Dedifferentiated amniotic fluid mesenchymal stem cell (primary cell): ENCODE data around the gene RASL12.
A peak's percentile ranks its signal among the peaks of the same experiment; 100 is the strongest.

ENCODE experiments used
- DNase-seq: peaks from one replicate; pipeline ENCODE4 v3.0.0-alpha.2; 2016; ENCODE audit errors: extremely low spot score

Gene RASL12

GRCh38 chr15:65056106-65056505, 11.7 kb downstream of the RASL12 start:
- DNase-seq, result no peak

- DNase-seq, result no peak
Observed at GRCh38 chr15:65055201-65055870, 12.5 kb downstream of the RASL12 start.

DNA sequence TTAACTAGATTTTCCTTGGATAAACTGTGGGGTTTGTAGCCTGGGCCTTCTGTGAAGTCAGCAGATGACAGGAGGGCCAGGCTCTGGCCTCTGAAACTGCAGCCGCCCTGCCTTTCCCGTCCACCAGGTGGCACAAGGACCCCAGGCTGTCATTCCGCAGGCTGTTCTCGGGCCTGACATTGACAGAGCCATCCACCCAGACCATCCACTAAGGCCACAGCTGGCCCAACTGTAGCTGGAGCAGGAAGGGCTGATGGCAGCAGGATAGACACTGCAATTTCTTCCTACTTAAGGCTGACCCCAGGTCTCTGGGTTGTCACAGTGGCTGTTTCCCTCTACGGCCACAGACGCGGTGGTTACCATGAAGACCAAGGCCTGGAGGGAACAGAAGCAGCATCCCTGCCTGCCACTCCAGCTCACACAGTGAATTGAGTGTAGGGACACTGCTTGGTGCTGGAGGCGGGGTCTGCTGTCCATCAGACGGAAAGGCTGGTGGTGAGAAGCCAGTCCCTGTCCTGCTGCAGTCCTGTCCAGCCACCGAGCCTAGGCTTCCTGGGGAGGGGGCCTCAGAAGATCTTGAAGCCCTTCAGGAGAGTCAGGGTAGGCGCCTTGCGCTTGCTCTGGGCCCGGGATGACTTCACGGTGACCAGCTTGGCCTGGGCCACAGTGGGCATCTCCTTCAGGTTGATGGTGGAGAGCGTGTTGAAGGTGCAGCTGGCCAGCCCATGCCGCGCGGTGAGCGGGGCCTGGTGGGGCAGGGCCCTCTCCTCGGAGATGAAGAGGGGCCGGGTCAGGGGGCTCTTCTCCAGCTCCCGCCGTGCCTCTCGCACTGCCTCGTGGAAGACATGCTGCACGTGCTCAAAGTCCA, 13.2 kb downstream of the RASL12 start:
- DNase-seq, result peak; percentile 59

- DNase-seq, result no peak
Observed at GRCh38 chr15:65052956-65053355, 14.8 kb downstream of the RASL12 start.

DNA sequence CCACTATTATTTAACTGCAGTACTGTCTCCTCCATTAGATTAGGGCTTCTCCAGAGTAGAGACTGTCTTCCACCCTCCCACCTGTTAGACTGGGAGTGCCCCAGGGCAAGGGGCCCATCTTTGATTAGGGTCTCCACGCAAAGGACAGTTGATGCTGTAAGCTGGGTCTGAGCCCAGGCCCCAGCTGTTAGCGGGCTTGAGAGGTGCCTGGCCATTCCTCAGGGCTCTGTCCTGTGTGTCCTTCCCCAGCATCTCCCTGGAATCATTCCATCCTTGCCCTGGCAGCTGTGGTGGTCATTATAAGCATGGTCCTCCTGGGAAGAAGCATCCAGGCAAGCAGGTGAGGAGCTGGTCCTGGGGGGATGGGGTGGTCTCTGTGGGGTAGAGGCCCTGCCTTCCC, 16.5 kb downstream of the RASL12 start:
- DNase-seq, result no peak

GRCh38 chr15:65050270-65050669, 17.5 kb downstream of the RASL12 start:
- DNase-seq, result no peak

DNA sequence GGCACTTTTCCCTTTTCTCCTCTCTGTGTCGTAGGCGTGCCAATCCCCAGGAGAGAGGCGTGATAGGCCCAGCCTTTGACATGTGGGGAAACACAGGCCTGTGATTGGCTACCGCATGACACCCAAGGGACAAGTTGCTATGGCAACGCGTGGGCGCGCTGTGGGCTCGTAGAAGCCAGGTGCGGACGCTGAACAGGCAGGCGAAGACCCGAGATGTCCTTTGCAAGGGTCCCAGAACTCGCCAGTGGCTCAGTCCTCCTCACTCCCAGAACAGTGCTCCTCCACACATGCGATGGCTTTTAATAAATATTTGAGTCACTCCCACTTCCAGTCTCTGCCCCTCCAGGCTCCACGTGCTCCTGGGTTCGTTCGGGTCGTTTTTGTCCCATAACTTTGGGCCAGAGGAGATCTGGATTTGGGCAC, 18.4 kb downstream of the RASL12 start:
- DNase-seq, result peak; percentile 92

GRCh38 chr15:65048241-65048640, 19.6 kb downstream of the RASL12 start:
- no peak for DNase-seq

DNA sequence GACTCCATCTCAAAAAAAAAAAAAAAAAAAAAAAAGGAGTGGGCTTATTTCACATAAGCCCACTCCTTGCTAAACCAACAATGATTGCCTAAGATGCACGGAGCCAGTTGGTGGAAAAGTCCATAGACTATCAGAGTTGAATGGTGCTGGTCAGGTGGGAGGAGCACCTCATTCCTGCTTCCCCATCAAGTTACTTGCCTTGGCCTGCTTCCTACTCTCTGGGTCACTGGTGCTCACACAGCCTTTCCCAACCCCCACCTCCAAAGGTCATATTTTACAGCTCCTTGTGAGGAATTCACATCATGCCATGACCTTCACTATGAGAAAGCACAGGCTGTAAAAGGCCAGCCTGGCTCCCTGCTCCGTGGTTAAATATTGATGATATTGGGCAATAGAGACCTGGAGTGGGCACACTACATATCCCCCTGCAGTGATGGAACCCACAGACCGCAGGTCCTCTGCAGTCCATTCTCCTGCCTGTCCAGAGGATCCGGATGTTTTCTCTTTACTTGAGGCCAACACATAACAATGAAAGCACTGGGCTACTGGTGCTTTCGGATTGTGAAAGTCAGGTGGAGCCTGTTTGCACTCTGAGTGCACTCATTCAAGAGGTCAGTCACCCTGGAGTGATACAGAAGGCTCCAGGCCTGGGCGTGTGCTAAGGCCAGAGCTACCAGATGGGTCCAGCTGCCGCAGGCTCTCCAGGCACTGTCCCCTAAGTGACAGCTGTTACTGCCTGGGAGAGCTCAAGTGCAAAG, 22.9 kb downstream of the RASL12 start, which contains the start of gene SLC51B:
Gene SLC51B, plus strand, starts transcription at position 664 of the 758 bp plus-strand sequence. CDS start 4,618 bp downstream, outside the sequence.
- no peak for DNase-seq

- DNase-seq, result peak; percentile 22
Observed at GRCh38 chr15:65044218-65044617, 23.6 kb downstream of the RASL12 start.

- DNase-seq, result no peak
Observed at GRCh38 chr15:65042776-65043327, 24.9 kb downstream of the RASL12 start.

DNA sequence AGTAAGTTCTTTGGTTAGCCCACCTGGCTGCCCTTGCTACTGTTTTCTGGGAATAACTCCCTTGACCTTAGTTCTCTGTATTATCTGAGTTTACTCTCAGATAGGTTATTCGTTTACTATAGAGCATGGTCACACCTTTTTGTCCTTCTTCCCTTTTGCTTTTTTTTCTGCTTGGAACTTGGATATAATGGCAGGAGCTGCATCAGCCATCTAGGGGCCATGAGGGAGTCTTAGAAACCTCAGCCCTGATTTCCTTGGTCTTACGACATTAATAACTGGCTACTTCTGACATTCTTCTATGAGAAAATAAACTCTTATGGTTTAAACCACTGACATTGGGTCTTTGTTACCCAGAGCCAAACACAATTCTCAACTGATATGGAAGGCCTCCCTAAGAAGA, 26.0 kb downstream of the RASL12 start:
- no peak for DNase-seq

- no peak for DNase-seq
Observed at GRCh38 chr15:65040461-65040860, 27.3 kb downstream of the RASL12 start.

- DNase-seq, result no peak
Observed at GRCh38 chr15:65038836-65039235, 29.0 kb downstream of the RASL12 start.

DNA sequence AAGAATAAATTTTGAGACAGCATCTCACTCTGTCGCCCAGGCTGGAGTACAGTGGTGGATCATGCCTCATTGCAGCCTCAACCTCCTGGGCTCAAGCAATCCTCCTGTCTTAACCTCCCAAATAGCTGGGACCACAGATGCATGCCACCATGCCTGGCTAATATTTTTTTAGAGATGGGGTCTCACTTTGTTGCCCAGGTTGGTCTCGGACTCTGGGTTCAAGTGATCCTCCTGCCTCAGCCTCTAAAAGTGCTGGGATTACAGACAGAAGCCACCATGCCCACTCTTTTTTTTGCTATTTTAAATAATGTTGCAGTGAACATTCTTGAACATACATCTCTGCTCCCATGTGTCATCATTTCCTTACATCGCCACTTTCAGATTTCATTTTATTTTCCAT, 29.4 kb downstream of the RASL12 start:
- DNase-seq, result no peak

GRCh38 chr15:65037309-65037708, 30.5 kb downstream of the RASL12 start:
- no peak for DNase-seq

- no peak for DNase-seq
Observed at GRCh38 chr15:65034719-65035118, 33.1 kb downstream of the RASL12 start.

DNA sequence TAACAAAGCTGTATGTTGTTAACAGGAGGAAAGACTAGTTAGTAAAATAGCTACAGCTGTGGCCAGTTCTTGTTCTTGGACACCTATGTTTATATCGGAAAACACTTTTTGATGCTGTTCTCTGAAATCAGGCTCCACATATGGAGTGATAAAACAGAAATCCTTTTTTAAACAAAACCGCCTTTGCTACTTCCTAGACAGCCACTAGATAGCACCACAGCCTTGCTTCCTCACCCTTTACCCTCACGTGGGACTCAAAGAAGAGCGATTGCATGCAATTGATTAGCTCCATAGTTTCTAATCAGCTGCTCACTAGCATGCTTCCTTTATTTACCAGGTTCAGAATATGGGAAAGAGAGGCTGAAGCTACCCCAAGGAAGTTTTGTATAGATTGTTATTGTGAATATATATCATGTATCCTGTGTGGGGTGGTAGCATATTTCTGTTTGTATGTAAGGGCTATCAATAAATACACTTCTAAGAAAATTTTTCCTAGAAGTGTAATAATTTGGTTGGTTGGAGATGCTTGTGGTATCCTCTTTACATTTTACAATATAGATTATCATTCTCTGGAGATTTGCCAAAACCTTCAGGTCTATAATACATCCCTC, 34.0 kb downstream of the RASL12 start:
- DNase-seq, result peak; percentile 47

DNA sequence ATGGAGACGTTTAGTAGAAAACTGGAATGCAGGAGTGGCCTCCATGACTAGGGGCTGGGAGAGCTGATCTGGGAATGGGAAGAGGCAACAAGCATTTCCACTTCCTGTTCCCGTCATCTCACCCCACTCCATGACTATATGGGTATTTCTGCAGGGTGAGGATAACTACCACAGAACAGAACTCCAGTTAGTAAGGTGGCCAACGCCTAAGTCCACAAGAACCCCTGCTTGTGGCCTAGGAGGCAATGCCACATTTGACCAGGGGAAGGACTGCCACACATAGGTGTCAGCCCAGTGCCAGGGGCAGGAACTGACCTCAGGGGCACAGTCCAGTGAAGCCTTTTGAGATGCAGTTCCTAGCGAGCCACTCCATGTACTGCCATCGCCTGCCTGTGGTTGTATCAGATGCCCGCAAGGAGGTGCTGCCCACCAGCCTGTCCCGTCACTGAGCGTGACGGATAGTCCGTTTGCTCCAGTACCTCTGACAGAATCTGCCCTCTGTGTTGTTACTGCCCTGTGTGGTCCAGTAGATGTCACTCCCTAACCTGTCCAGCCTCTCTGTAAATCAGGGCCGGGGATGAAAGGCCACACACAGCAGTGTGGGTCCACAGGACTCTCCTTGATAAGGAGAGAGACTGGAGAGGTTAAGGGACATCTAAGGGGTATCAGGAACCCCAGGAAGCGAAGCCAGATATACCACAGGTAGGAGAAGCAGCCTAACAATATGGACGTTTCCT, 34.8 kb downstream of the RASL12 start:
- DNase-seq, result peak; percentile 32

DNA sequence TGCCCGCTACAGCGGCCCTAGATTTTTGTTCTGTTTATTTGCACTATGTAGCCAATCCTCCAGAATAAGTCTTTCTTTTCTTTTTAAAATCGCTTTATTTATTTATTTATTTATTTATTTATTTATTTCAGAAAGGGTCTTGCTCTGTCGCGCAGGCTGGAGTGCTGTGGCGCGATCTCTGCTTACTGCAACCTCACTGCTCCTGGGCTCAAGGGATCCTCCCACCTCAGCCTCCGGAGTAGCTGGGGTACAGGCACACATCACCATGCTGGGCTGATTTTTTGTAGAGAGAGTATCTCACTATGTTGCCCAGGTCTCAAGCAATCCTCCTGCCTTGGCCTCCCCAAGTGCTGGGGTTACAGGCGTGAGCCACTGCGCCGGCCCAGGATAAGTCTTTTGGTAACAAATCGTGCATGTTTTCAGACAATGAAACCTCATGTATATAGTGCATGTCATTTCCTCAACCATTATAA, 38.0 kb downstream of the RASL12 start:
- no peak for DNase-seq
